Mononuclear cell (primary cell): ENCODE results near the gene ATXN7L3. TPM values are rescaled to one million over a fixed set of nuclear protein-coding genes. Genes with fewer than 3 reads are reported as not detected.
"Not testable (repeated sequence)": the region's sequence is repeated elsewhere in the genome, so short reads cannot be mapped to it uniquely, and the experiment has no call there.

Source experiments
- H3K27me3 ChIP-seq: 2 replicates; pipeline ENCODE4 v1.6.0; 2011; ENCODE audit warnings: low read length, control low read depth; ENCODE audit not compliant: insufficient read depth
- H3K4me1 ChIP-seq: 2 replicates; pipeline ENCODE4 v1.5.1; 2011; ENCODE audit warnings: mild to moderate bottlenecking, low read length, control low read depth; ENCODE audit not compliant: insufficient read depth
- H3K4me3 ChIP-seq: 2 replicates; pipeline ENCODE4 v1.5.1; 2011; ENCODE audit warnings: mild to moderate bottlenecking, low read length, moderate library complexity
- H3K9me3 ChIP-seq: 2 replicates; pipeline ENCODE4 v1.5.1; 2011; ENCODE audit warnings: low read depth, mild to moderate bottlenecking, control low read depth, low read length
- total RNA-seq: library from RNA; depleted of rRNA; stranded (reverse); fragments of >200 nt; gene quantifications from one replicate; pipeline ENCODE4 v1.2.3, GENCODE V29; 2012

Gene ATXN7L3, protein sequence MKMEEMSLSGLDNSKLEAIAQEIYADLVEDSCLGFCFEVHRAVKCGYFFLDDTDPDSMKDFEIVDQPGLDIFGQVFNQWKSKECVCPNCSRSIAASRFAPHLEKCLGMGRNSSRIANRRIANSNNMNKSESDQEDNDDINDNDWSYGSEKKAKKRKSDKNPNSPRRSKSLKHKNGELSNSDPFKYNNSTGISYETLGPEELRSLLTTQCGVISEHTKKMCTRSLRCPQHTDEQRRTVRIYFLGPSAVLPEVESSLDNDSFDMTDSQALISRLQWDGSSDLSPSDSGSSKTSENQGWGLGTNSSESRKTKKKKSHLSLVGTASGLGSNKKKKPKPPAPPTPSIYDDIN
- 44.7 TPM for total RNA-seq

DNA sequence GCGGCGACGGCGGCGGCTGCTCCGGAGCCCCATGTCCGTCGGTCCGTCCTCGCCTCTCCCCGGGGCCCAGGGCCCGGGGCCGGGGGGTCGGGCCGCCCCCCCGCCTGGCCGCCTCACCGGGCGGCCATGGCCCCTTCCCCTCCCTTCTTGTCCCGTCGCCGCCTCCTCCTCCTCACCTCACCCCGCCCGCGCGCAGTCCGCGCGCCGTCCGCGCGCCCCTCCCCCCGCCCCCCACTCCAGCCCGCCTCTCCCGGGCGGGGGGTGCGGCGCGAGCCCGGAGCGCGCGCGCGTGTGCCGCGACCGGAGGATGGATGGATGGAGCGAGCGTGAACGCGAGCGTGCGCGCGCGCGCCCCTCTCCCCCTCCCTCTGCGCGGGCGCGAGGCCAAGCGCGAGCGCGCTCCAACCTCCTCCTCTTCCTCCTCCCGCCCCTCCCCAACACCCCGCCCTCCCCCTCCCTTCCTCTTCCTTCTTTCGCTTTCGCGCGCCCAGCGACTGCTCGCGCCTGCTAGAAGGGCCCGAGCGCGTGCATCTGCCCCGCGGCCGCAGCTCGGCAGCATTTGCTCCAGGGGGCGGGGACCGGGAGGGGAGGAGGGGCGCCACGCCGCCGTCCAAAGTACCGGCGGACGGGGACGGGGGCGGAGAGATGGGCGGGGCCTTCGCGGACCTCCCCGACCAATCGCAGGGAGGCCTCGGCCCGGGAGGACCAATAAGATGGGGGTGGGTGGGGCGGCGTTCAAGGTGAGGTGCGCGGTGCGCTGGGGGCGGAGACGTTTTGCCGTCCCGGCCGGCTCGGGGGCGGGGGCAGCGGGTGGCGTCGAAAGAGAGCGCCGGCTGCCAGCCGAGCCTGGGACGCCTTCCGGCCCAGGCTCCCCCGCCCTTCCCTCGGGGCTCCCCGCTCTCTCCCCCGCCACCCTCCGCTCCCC is at the start of gene ATXN7L3:
ATXN7L3 (minus strand) TSS at position 332 of the 925 bp plus-strand sequence. CDS start 1,814 bp downstream, outside the sequence.
- H3K9me3 ChIP-seq: no peaks in the 10 kb centered on the region
- peaks cover 51% of the 10 kb centered on the region for H3K4me1 ChIP-seq

DNA sequence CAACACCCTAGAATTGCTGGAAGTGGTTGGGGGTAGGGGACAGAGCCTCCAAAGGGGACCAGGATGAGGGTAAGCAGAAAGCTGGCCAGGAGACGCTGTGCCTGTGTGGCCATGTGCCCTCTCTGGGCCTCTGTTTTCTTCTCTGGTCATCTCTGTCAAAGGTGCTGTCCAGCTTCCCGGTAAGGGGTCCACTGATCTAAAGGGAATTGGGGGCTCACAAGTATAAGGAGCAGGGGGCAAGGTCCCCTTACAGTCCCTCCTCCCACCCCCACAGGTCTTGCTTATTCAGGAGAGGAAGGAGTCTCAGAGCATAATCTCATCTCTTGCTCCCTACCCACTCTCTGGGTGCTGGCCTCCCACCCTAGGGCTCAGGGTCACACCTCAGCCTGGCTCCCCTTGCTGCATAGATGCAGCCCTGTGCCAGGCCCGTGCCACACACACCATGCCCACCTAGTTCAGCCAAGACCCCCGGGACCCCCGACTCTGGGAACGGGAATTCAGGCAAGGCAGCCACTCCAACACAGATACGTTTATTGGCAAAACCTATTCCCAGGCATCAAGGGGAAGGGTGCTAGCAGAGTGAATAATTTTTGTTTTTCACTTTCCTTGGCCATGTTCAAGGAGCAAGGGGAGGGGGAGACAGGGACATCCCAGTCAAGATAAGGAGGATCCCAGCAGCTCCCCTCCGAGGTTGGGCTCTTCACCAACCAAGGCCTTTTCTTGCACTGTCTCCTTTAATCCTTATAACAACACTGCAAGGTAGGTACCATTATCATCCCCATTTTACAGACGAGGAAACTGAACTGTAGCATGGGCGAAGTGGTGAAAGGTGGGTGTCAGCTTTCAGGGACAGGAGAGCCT is 48.4 kb upstream of the ATXN7L3 start:
- Histone ChIP-seq H3K4me1 (peaks cover 40% of the 10 kb centered on the region), H3K27me3 (no peaks in the 10 kb centered on the region), H3K9me3 (no peaks in the 10 kb centered on the region), H3K4me3 (no peak overlapping the region)

More for the DNA sequence above, at the start of gene ATXN7L3:
- H3K4me3 ChIP-seq: peak within 1 kb of the TSS; percentile 80
- H3K27me3 ChIP-seq: no peaks in the 10 kb centered on the region

DNA sequence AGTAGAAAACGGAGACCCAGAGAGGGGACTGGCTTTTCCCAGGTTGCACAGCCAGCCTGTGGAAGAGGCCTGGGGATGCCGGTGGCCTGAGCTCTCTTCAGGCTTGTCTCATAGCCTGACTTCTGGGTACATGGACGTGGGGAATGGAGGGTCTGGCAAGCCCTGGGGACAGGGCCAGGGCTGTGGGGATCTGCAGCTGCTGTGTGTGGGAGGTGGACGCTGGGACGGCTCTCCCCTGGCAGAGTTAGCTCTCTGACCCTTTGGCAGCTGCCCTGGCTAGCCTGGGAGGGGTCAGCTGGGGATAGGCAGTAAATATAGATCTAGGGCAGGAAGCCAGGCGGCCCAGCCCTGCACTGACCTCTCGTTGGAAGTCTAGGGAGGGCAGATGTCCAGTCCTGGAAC is 47.8 kb upstream of the ATXN7L3 start:
- H3K4me3 ChIP-seq: no peak overlapping the region
- peaks cover 40% of the 10 kb centered on the region for H3K4me1 ChIP-seq
- H3K27me3 ChIP-seq: no peaks in the 10 kb centered on the region
- no peaks in the 10 kb centered on the region for H3K9me3 ChIP-seq

DNA sequence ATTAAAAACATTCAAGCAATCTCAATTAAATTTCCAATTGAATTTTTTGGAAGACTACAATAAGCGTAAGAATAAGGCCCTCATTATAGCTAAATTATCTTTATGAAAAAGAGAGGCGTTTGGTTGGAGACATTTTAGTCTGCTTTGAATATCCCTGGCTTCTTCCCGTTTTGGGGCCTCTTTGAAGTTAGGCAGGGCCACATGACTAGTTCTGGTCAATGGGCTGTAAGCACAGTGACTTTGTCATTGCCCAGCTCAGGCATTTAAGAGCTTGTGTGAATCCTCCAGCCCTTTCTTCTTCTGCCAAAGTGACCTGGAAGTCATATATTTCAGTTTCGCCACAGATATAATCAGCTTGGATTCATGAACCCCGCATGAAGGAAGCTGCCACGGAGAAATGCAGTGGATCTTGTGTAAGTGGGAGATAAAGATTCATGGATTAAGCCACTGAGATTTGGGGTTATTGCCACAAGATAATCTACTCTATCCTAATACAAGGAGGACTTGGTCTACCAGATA is 41.5 kb upstream of the ATXN7L3 start:
- H3K27me3 ChIP-seq: no peaks in the 10 kb centered on the region
- H3K4me3 ChIP-seq: no peak overlapping the region
- no peaks in the 10 kb centered on the region for H3K9me3 ChIP-seq
- H3K4me1 ChIP-seq: peaks cover 11% of the 10 kb centered on the region

DNA sequence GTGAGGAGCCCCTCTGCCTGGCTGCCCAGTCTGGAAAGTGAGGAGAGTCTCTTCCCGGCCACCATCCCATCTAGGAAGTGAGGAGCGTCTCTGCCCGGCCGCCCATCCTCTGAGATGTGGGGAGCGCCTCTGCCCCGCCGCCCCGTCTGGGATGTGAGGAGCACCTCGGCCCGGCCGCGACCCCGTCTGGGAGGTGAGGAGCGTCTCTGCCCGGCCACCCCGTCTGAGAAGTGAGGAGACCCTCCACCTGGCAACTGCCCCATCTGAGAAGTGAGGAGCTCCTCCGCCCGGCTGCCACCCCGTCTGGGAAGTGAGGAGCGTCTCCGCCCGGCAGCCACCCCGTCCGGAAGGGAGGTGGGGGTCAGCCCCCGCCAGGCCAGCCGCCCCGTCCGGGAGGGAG is 38.2 kb upstream of the ATXN7L3 start:
- H3K27me3 ChIP-seq, H3K9me3 ChIP-seq, H3K4me1 ChIP-seq, H3K4me3 ChIP-seq: not testable (repeated sequence)

DNA sequence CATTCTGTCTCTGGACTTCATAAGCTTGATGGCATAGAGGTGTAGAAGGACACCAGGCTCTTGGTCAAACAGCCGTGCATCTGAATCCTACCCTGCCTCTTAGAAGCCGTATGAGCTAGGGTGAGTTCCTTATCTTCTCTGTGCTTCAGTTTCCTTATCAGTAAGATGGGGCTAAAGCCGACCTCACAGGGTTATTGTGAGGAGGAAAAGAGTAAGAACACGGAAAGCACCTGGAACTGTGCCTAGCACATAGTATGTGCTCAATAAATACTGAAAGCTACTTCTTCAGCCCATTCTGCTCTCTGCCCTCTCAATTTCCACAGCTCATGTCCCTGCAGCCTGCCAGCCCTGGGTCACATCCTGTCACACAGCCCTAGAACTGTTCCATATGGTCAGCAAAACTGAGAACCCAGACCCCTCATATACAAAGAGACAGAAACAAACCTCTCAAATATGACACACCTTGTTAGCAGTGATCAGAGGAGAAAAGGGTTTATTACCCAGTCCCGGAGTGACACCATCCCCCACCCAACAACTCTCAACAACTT is 36.8 kb upstream of the ATXN7L3 start:
- H3K4me1 ChIP-seq: no peaks in the 10 kb centered on the region
- no peak overlapping the region for H3K4me3 ChIP-seq
- no peaks in the 10 kb centered on the region for H3K9me3 ChIP-seq
- no peaks in the 10 kb centered on the region for H3K27me3 ChIP-seq

DNA sequence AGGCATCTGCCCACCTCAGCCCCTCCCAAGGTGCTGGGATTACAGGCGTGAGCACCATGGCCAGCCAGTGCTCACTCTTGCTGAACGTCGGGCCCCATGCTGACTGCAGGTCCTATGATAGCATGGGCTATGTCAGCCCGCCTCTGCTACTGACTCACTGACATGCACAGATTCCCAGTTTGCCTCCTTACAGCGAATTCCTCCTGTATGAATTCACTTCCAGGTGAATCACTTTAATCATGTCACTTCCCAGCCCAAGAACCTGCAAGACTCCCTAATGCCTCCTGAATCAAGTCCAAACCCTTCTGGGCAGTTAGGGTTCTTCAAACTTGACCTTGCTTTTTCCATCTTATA is 35.9 kb upstream of the ATXN7L3 start:
- no peaks in the 10 kb centered on the region for H3K27me3 ChIP-seq
- no peaks in the 10 kb centered on the region for H3K4me1 ChIP-seq
- no peak overlapping the region for H3K4me3 ChIP-seq

DNA sequence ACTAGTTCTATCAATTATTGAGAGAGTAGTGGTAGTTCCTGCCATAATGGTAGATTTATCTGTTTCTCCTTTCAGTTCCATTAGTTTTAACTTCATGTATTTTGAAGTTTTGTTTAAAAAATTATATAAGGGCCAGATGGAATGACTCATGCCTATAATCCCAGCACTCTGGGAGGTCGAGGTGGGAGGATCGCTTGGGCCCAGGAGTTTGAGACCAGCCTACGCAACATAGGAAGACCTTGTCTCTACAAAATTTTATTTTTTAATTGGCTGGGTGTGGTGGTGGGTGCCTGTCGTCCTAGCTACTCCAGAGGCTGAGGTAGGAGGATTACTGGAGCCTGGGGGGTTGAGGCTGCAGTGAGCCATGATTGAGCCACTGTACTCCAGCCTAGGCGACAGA is 33.9 kb upstream of the ATXN7L3 start:
- H3K4me1 ChIP-seq: no peaks in the 10 kb centered on the region
- no peaks in the 10 kb centered on the region for H3K9me3 ChIP-seq
- no peaks in the 10 kb centered on the region for H3K27me3 ChIP-seq
- H3K4me3 ChIP-seq: no peak overlapping the region

More for the DNA sequence above, 35.9 kb upstream of the ATXN7L3 start:
- H3K9me3 ChIP-seq: no peaks in the 10 kb centered on the region

DNA sequence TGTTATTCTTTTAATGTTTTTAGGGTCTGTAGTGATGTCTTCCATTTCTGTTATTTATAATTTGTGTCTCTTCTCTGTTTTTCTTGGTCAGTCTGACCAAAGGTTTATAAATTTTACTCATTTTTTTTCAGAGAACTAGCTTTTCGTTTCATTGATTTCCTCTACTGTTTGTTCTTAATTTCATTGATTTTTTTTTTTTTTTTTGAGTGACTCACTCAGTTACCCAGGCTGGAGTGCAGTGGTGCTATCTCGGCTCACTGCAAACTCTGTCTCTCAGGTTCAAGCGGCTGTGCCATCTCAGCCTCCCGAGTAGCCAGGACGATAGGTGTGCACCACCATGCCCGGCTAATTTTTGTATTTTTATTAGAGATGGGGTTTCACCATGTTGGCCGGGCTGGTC is 32.4 kb upstream of the ATXN7L3 start:
- no peak overlapping the region for H3K4me3 ChIP-seq
- no peaks in the 10 kb centered on the region for H3K4me1 ChIP-seq
- H3K9me3 ChIP-seq: no peaks in the 10 kb centered on the region
- no peaks in the 10 kb centered on the region for H3K27me3 ChIP-seq

DNA sequence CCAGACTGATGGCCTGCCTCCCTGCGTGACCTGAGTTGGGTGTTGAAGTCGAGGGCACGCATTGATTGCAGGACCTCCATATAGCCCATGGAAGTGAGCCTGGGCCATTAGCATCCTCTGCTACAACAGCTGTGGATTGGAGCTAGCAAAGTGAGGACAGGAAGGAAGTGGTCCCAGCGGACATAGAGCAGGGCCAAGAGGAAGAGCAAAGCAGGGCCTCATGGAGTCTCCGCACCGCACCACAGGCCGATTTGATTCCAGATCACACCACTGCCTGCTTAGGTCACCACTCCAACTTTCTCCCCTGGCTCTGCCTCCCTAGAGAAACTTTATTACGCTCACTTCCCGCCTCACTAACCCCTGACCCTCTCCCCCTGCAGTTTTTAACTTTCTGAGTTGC is 30.5 kb upstream of the ATXN7L3 start:
- Histone ChIP-seq H3K4me3 (no peak overlapping the region), H3K9me3 (no peaks in the 10 kb centered on the region), H3K4me1 (no peaks in the 10 kb centered on the region), H3K27me3 (no peaks in the 10 kb centered on the region)

DNA sequence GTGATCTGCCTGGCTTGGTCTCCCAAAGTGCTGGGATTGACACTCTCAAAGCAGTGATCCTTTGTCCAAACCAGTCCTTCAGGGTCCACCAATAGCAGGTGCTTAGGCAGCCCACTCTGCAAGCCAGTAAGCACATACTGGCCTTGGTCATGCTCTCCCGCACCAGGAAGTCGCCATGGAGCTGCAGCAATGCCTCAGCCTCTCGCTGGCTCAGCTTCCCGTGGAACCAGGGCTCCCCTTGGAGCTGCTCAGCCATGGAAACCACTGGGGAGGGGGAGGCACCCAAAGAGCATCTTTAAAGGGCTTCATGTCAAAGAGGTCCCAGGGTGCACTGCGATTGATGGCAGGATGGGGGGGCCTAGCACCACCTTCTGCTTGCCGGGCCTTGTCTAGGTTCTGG is 29.4 kb upstream of the ATXN7L3 start:
- no peak overlapping the region for H3K4me3 ChIP-seq
- H3K4me1 ChIP-seq: no peaks in the 10 kb centered on the region
- H3K27me3 ChIP-seq: no peaks in the 10 kb centered on the region
- no peaks in the 10 kb centered on the region for H3K9me3 ChIP-seq

DNA sequence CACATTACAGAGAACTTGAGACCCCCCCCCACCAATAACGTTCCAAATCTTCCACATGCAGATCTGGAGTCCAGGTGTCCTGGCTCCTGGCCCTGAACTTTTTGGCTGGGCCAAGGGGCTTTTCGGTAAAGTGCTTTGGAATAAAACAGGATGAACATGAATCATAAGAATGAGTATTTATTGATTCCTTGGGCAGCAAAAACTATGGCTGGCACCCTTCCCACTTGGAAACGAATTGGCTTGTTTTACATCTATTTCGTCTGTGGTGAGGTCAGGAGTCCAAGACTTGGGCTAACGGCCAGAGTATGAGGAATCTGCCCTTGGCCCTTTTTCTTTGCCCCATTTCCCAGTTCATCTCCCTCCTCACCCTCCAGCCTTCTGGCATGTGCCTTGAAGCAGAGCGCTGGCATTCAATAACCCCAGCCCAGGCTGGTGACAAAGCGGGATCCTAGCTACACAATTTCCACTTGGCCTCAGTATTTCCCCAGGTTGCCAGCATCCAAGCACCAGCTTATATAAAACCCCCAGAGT is 23.9 kb upstream of the ATXN7L3 start:
- H3K4me1 ChIP-seq: peaks cover 11% of the 10 kb centered on the region
- no peak overlapping the region for H3K4me3 ChIP-seq
- H3K9me3 ChIP-seq: no peaks in the 10 kb centered on the region
- H3K27me3 ChIP-seq: no peaks in the 10 kb centered on the region

DNA sequence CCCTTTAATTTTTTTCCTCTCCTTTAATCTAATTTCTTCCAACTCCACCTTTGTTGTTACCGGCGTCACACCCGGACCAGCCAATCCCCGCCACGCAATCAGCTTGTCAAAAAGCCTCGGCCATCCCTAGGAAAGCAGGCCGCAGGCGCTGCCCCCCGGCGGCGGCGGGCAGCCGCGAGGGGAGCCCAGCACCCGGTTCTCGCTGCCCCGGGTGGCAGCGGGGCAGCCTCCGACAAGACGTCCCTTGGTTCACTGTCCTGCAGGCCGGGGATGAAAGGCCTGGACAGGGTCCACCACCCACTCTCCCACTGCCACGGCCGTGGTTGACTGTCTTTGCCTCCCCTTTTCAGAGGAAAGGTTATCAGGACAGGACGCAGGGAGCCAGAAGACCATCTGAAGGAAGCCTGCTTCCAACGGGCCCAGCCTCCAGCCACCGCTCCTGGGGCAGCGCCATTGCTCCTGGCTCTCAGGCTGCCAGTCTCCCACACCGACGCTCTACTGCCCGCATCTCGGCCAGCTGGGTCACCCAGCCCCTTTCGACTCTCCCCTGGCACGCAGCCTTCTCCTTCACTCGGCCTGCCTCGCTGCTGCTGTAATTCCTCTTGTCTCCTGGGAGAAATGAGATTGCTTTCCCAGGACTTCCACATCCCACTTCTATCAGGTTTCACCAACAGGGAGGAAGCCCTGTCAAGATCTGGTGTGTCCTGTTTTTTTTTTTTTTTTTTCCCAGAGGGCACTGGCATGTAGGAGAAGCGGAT is 22.6 kb upstream of the ATXN7L3 start:
- Histone ChIP-seq H3K4me1 (peaks cover 21% of the 10 kb centered on the region), H3K9me3 (no peaks in the 10 kb centered on the region), H3K27me3 (no peaks in the 10 kb centered on the region), H3K4me3 (peak overlapping the region; percentile 88)

DNA sequence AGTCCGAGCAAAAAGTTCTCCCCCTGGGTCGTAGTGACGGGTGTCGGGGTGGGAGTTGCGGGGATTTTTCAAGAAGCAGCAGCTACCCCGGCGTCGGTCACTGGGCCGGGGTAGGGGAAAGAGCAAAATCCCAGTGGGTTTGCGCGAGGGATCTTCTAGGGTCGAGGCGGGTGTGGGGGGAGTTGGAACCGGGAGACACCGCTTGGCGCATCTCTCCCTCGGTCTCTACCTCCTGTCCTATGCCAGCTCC is 22.1 kb upstream of the ATXN7L3 start:
- Histone ChIP-seq H3K27me3 (no peaks in the 10 kb centered on the region), H3K4me1 (peaks cover 26% of the 10 kb centered on the region), H3K4me3 (peak overlapping the region; percentile 88), H3K9me3 (no peaks in the 10 kb centered on the region)
